Measurements from ENCODE around the gene STIMATE. TPM values are rescaled to one million over a fixed set of nuclear protein-coding genes. Genes with fewer than 3 reads are reported as not detected.

The STIMATE gene
- total and polyA plus RNA-seq, 2 of the 4 experiments (the other 2 are of a cell fraction), result 10.6 to 17.8 TPM

- no peak for TF ChIP-seq NFE2L2 (IDR thresholded peaks at IDR 0.05; ENCODE audit: low read depth, low read length)
These were observed 51.5 kb downstream of the STIMATE start (continued) for GRCh38 chr3:52845691-52846431.

GRCh38 chr3:52845157-52845556 is 52.2 kb downstream of the STIMATE start:
- Histone ChIP-seq H3K9ac (ENCODE audit: low read depth, low read length) (no peak overlapping the region), H4K20me1 (ENCODE audit: insufficient read depth, low read length) (no peaks in the 10 kb centered on the region; the same call in 1 of the 2 replicates), H4K8ac (ENCODE audit: low read depth in 2 of 2, low read length in 2 of 2) (no peak overlapping the region), H3K18ac (ENCODE audit: low read depth, low read length) (no peak overlapping the region), H3K9me3 (ENCODE audit: control insufficient read depth, insufficient read depth, low read length) (no peaks in the 10 kb centered on the region), H2AK5ac (ENCODE audit: low read depth, low read length) (no peak overlapping the region), H2AK9ac (replicated peaks; ENCODE audit: low read depth, low read length, poor library complexity) (no peak overlapping the region), H3K4ac (ENCODE audit: low read depth, low read length) (no peak overlapping the region), H3K14ac (replicated peaks; ENCODE audit: low read depth, low read length) (no peak overlapping the region), H2BK120ac (ENCODE audit: low read depth, low read length) (no peak overlapping the region), H4K91ac (ENCODE audit: insufficient read depth, low read depth, low read length) (no peak overlapping the region), H3K9me1 (ENCODE audit: insufficient read depth, low read length) (peaks cover 4% of the 10 kb centered on the region; the same call in 1 of the 2 replicates), H2BK15ac (ENCODE audit: low read depth, low read length) (no peak overlapping the region), H4K5ac (ENCODE audit: low read depth, low read length) (no peak overlapping the region), H2BK20ac (ENCODE audit: low read depth, low read length) (no peak overlapping the region), H3K27ac (ENCODE audit: insufficient read depth, low read length) (no peak overlapping the region), H2BK5ac (ENCODE audit: low read depth, low read length, poor library complexity, severe bottlenecking) (no peak overlapping the region), H3K56ac (ENCODE audit: extremely low read depth, insufficient read depth, low read length) (no peak overlapping the region), H3K4me3 (ENCODE audit: insufficient read depth, low read depth, low read length) (no peak overlapping the region), H3K36me3 (ENCODE audit: control insufficient read depth, insufficient read depth, low read length) (peaks cover 22% of the 10 kb centered on the region), H3K79me1 (ENCODE audit: low read depth in 1 of 2, low read length in 2 of 2) (no peaks in the 10 kb centered on the region; a peak in 1 of 4 replicates), H2AFZ (replicated peaks; ENCODE audit: low read length, poor library complexity) (no peak overlapping the region), H3K4me2 (ENCODE audit: low read depth, low read length) (no peak overlapping the region), H3K27me3 (ENCODE audit: control insufficient read depth, insufficient read depth, low read length) (no peaks in the 10 kb centered on the region), H3K23ac (ENCODE audit: low read depth, low read length) (no peak overlapping the region), H3K4me1 (ENCODE audit: control insufficient read depth, insufficient read depth, low read length) (peaks cover 9% of the 10 kb centered on the region; the same call in 1 of the 2 replicates)
- ChIA-PET CTCF (interaction anchor here (0.5 to 0.7 kb wide), 2 partner anchors 139 to 238 kb away, joined by 3 read pairs; no protein-coding TSS in a partner anchor), POLR2A (ENCODE audit: unreplicated experiment) (no interaction called here)
- in situ Hi-C loops (cut with MboI; ENCODE audit: low sequenced_read_pairs), result no loop called here
- dilution Hi-C loops (cut with HindIII; ENCODE audit: low sequenced_read_pairs, unreplicated experiment), result no loop called here
- WGBS, 2 experiments (ENCODE audit: extremely low coverage in 2 of 2, insufficient read length in 1 of 2), result no CpG with 5 or more reads among the region's 6 CpGs
- intact Hi-C loops (cut with micrococcal nuclease), result no loop called here
- peak; percentile 38 for DNase-seq
- no TSS peak for BruUV-seq (replicated peaks)
- peak; percentile 58; the same call in 1 of the 2 replicates for TF ChIP-seq CEBPB (IDR thresholded peaks at IDR 0.05; ENCODE audit: low read depth, low read length)
- no peak for TF ChIP-seq MAZ (IDR thresholded peaks at IDR 0.05; ENCODE audit: borderline replicate concordance, low read depth, low read length)
- peak; percentile 27; the same call in 1 of the 2 replicates for ATAC-seq (ENCODE audit: low read depth)

Data from IMR-90 (cell line).